Measurements from ENCODE around the gene GRM8.

DNA sequence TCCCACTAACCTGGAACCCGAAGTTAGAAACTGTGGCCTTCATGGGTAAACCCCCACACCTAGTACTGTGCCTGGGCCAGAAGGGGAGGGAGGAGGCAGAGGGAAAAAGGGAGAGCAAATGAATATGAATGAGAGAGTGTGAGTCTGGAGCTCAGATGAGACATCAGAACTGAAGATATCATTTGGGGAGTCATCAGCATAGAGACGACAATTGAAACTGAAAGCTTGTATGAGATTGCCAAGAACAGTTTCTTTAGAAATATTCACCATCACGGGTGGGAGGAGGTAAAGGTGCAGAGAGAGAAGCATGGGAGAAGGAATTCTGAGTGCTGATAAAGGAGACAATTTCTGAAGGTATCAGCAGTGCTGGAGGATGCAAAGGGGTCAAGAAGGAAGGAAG lies 171.2 kb downstream of the GRM8 start:
- TF ChIP-seq, protein P1, sequence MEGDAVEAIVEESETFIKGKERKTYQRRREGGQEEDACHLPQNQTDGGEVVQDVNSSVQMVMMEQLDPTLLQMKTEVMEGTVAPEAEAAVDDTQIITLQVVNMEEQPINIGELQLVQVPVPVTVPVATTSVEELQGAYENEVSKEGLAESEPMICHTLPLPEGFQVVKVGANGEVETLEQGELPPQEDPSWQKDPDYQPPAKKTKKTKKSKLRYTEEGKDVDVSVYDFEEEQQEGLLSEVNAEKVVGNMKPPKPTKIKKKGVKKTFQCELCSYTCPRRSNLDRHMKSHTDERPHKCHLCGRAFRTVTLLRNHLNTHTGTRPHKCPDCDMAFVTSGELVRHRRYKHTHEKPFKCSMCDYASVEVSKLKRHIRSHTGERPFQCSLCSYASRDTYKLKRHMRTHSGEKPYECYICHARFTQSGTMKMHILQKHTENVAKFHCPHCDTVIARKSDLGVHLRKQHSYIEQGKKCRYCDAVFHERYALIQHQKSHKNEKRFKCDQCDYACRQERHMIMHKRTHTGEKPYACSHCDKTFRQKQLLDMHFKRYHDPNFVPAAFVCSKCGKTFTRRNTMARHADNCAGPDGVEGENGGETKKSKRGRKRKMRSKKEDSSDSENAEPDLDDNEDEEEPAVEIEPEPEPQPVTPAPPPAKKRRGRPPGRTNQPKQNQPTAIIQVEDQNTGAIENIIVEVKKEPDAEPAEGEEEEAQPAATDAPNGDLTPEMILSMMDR (IDR thresholded peaks at IDR 0.05) = no peak
- TF ChIP-seq EP300 (IDR thresholded peaks at IDR 0.05) (no peak), POLR2A (IDR thresholded peaks at IDR 0.05; ENCODE audit: low read depth) (no peak), POLR2AphosphoS5 (IDR thresholded peaks at IDR 0.05) (no peak)
